Measurements from ENCODE around the gene THSD4.

Gene THSD4

DNA sequence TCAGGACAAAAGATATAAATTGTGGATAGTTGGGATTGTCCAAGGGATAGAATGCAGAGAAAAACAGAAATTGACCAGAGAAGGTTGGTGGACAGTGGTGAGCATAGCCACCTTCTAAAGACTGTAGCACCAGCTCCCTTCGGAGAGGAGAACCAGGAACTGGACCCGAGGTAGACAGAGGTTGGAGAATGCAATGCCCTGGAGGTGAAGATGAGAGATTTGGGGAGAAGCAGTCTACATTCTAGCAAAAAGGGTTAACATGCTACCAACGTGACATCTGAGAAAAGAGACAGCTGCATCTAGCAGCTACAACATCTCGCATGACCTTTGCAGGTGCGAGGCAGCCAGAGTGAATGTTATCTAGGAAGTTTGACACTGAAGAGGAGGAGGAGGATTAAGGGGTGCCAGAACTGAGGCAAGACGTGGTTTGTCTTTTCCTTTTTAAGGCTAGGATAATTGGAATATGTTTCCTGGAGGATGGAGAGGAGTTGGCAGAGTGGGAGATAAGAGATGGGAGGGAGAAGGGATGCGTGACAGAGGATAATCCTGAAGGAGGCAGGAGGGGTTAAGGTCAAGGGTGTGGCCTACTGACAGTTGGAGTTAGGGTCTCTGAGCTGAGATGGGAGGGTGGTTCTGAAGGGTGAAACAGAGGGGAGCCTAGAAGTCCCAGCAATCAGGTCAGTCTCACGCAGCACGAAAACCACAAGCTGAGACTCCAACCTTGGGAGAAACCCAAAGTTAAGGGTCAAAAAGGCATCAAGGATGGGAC, 591.4 kb downstream of the THSD4 start:
- Histone ChIP-seq H3K27ac (replicated peaks) (no peak overlapping the region), H3K4me3 (replicated peaks; ENCODE audit: insufficient read depth, low read length) (no peak overlapping the region), H3K27me3 (ENCODE audit: insufficient read depth, poor library complexity, severe bottlenecking) (no peaks in the 10 kb centered on the region)
- TF ChIP-seq GABPA (IDR thresholded peaks at IDR 0.05; ENCODE audit: low read depth): no peak
- no peak for TF ChIP-seq CTCF (IDR thresholded peaks at IDR 0.05; ENCODE audit: insufficient read depth, low read length)
- TF ChIP-seq REST (IDR thresholded peaks at IDR 0.05; ENCODE audit: insufficient replicate concordance, low read depth): no peak
- TF ChIP-seq SPI1 (IDR thresholded peaks at IDR 0.05; ENCODE audit: borderline replicate concordance, low read depth): no peak
- TF ChIP-seq POLR2AphosphoS5 (IDR thresholded peaks at IDR 0.05; ENCODE audit: low read depth): no peak
- no peak for DNase-seq (ENCODE audit: low read depth in 1 of 2, low spot score in 1 of 2)

DNA sequence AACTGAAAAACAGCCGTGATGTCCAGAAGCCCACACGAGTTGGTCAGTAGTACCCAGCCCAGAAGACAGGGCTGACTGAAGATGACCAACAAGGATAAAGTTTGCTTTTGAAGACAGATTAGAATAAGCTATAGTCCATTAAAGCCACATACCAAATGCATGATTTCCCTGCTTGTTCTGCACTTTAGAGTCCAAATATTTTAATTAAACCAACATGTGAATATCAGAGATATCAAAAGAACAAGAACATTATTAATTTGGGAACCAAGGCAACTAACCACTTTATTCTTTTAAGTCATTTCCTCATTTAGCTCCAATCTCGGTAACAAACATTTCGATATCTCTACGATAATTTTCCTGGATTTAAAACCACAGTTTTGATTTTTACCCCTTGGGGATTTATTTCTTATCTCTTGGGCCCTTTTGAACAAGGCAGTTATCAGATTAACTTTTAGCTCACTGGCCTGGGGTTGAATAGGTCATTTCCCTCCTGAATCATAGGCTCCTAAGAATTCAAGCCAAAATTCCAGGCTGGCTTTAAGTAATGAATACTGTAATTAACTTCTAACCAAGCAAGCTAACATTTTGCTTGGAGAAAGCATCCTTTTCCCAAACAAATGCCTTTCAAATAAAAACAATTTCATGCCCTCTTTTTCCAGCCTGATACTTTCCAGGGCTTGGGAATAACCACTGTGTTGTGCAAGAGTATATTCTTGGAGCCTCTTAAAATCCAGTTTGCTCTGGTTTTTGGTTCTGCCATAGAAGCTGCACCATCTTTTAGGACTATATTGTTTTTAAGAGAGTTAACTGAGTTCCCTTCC, 592.2 kb downstream of the THSD4 start:
- Histone ChIP-seq H3K27ac (replicated peaks) (no peak overlapping the region), H3K27me3 (ENCODE audit: insufficient read depth, poor library complexity, severe bottlenecking) (peaks cover 3% of the 10 kb centered on the region), H3K4me3 (replicated peaks; ENCODE audit: insufficient read depth, low read length) (no peak overlapping the region)
- DNase-seq (ENCODE audit: low read depth in 1 of 2, low spot score in 1 of 2): no peak
- no peak for TF ChIP-seq REST (IDR thresholded peaks at IDR 0.05; ENCODE audit: insufficient replicate concordance, low read depth)
- TF ChIP-seq CTCF (IDR thresholded peaks at IDR 0.05; ENCODE audit: insufficient read depth, low read length): no peak
- TF ChIP-seq SPI1 (IDR thresholded peaks at IDR 0.05; ENCODE audit: borderline replicate concordance, low read depth): no peak
- no peak for TF ChIP-seq POLR2AphosphoS5 (IDR thresholded peaks at IDR 0.05; ENCODE audit: low read depth)
- no peak for TF ChIP-seq GABPA (IDR thresholded peaks at IDR 0.05; ENCODE audit: low read depth)

- DNase-seq (ENCODE audit: low read depth in 1 of 2, low spot score in 1 of 2): no peak
- TF ChIP-seq REST (IDR thresholded peaks at IDR 0.05; ENCODE audit: insufficient replicate concordance, low read depth): no peak
- TF ChIP-seq SPI1 (IDR thresholded peaks at IDR 0.05; ENCODE audit: borderline replicate concordance, low read depth): no peak
- no peak for TF ChIP-seq CTCF (IDR thresholded peaks at IDR 0.05; ENCODE audit: insufficient read depth, low read length)
- no peak for TF ChIP-seq GABPA (IDR thresholded peaks at IDR 0.05; ENCODE audit: low read depth)
- TF ChIP-seq POLR2AphosphoS5 (IDR thresholded peaks at IDR 0.05; ENCODE audit: low read depth): no peak
- no peak overlapping the region for H3K27ac ChIP-seq (replicated peaks)
- H3K27me3 ChIP-seq (ENCODE audit: insufficient read depth, poor library complexity, severe bottlenecking): peaks cover 3% of the 10 kb centered on the region
- H3K4me3 ChIP-seq (replicated peaks; ENCODE audit: insufficient read depth, low read length): no peak overlapping the region
These were observed 592.8 kb downstream of the THSD4 start for GRCh38 chr15:71708051-71708429.

Data from HL-60 (cell line).